ENCODE measurements around the gene ZNF410. TPM values are rescaled to one million over a fixed set of nuclear protein-coding genes. Genes with fewer than 3 reads are reported as not detected.
"Not testable (repeated sequence)": the region's sequence is repeated elsewhere in the genome, so short reads cannot be mapped to it uniquely, and the experiment has no call there.

ZNF410 gene
- total RNA-seq, 2 experiments from 2014 or later, result 54.2 to 56.5 TPM

- no peaks in the 10 kb centered on the region for H3K9me3 Mint-ChIP-seq
- H3K27ac Mint-ChIP-seq, result no peak overlapping the region
- H3K27me3 Mint-ChIP-seq, result no peaks in the 10 kb centered on the region
- CTCF ChIA-PET, result no interaction called here
- DNase-seq, result no peak
- H3K4me1 Mint-ChIP-seq, result peaks cover 57% of the 10 kb centered on the region
- POLR2A ChIA-PET, result no interaction called here
- H3K4me3 Mint-ChIP-seq, result no peak overlapping the region
- peaks cover 29% of the 10 kb centered on the region for H3K36me3 Mint-ChIP-seq (ENCODE audit: low read depth)
These were observed 2.7 kb downstream of the ZNF410 start for GRCh38 chr14:73889376-73889775.

GRCh38 chr14:73894180-73894687 is 7.6 kb downstream of the ZNF410 start:
- DNase-seq, POLR2A ChIA-PET, H3K4me3 Mint-ChIP-seq, H3K9me3 Mint-ChIP-seq, H3K27me3 Mint-ChIP-seq: not testable (repeated sequence)
- CTCF ChIA-PET, result interaction anchor here (1.0 kb wide), 1 partner anchor 8 kb away, joined by 3 read pairs; no protein-coding TSS in a partner anchor
- H3K27ac Mint-ChIP-seq, result peak overlapping the region; percentile 2
- H3K4me1 Mint-ChIP-seq, result peaks cover 30% of the 10 kb centered on the region
- H3K36me3 Mint-ChIP-seq (ENCODE audit: low read depth), result peaks cover 50% of the 10 kb centered on the region

GRCh38 chr14:73895939-73896338 is 9.3 kb downstream of the ZNF410 start:
- H3K36me3 Mint-ChIP-seq (ENCODE audit: low read depth), result peaks cover 56% of the 10 kb centered on the region
- no peak for DNase-seq
- peak overlapping the region; percentile 6 for H3K27ac Mint-ChIP-seq
- ChIA-PET POLR2A (interaction anchor here (0.7 to 2.6 kb wide), 3 partner anchors 9 to 24 kb away, joined by 3 to 23 read pairs (median 3); partner anchors contain the start of gene ZNF410), CTCF (no interaction called here)
- no peaks in the 10 kb centered on the region for H3K9me3 Mint-ChIP-seq
- H3K27me3 Mint-ChIP-seq, result no peaks in the 10 kb centered on the region
- peaks cover 21% of the 10 kb centered on the region for H3K4me1 Mint-ChIP-seq
- H3K4me3 Mint-ChIP-seq, result no peak overlapping the region

- DNase-seq, result no peak
- ChIA-PET CTCF (no interaction called here), POLR2A (interaction anchor here (1.2 to 2.6 kb wide), 2 partner anchors 9 to 53 kb away, joined by 3 to 23 read pairs; partner anchors contain the start of genes COQ6, FAM161B and ZNF410)
- no peak overlapping the region for H3K4me3 Mint-ChIP-seq
- no peak overlapping the region for H3K27ac Mint-ChIP-seq
- H3K9me3 Mint-ChIP-seq, result no peaks in the 10 kb centered on the region
- H3K4me1 Mint-ChIP-seq, result peaks cover 18% of the 10 kb centered on the region
- peaks cover 59% of the 10 kb centered on the region for H3K36me3 Mint-ChIP-seq (ENCODE audit: low read depth)
- no peaks in the 10 kb centered on the region for H3K27me3 Mint-ChIP-seq
These were observed 9.9 kb downstream of the ZNF410 start for GRCh38 chr14:73896521-73896920.

- H3K36me3 Mint-ChIP-seq (ENCODE audit: low read depth), result peaks cover 55% of the 10 kb centered on the region
- H3K9me3 Mint-ChIP-seq, result no peaks in the 10 kb centered on the region
- no peak overlapping the region for H3K27ac Mint-ChIP-seq
- no peaks in the 10 kb centered on the region for H3K27me3 Mint-ChIP-seq
- H3K4me3 Mint-ChIP-seq, result no peak overlapping the region
- CTCF ChIA-PET, result no interaction called here
- DNase-seq, result no peak
- POLR2A ChIA-PET, result no interaction called here
- H3K4me1 Mint-ChIP-seq, result no peaks in the 10 kb centered on the region
These were observed 16.4 kb downstream of the ZNF410 start for GRCh38 chr14:73903028-73903427.

GRCh38 chr14:73909681-73910080 is 23.0 kb downstream of the ZNF410 start:
- ChIA-PET CTCF (no interaction called here), POLR2A (interaction anchor here (1.3 kb wide), 1 partner anchor 23 kb away, joined by 5 read pairs; the partner anchor contains the start of gene ZNF410)
- H3K27ac Mint-ChIP-seq, result no peak overlapping the region
- H3K9me3 Mint-ChIP-seq, result no peaks in the 10 kb centered on the region
- no peaks in the 10 kb centered on the region for H3K27me3 Mint-ChIP-seq
- peaks cover 76% of the 10 kb centered on the region for H3K36me3 Mint-ChIP-seq (ENCODE audit: low read depth)
- H3K4me1 Mint-ChIP-seq, result peaks cover 4% of the 10 kb centered on the region
- no peak for DNase-seq
- no peak overlapping the region for H3K4me3 Mint-ChIP-seq

GRCh38 chr14:73913256-73913655 is 26.6 kb downstream of the ZNF410 start:
- H3K9me3 Mint-ChIP-seq, result no peaks in the 10 kb centered on the region
- POLR2A ChIA-PET, result no interaction called here
- H3K4me1 Mint-ChIP-seq, result peaks cover 6% of the 10 kb centered on the region
- no peak overlapping the region for H3K27ac Mint-ChIP-seq
- DNase-seq, result no peak
- H3K4me3 Mint-ChIP-seq, result no peak overlapping the region
- H3K27me3 Mint-ChIP-seq, result no peaks in the 10 kb centered on the region
- CTCF ChIA-PET, result interaction anchor here (0.5 kb wide), 1 partner anchor 104 kb away, joined by 3 read pairs; no protein-coding TSS in a partner anchor
- peaks cover 69% of the 10 kb centered on the region for H3K36me3 Mint-ChIP-seq (ENCODE audit: low read depth)

GRCh38 chr14:73916324-73916723 is 29.7 kb downstream of the ZNF410 start:
- ChIA-PET CTCF (no interaction called here), POLR2A (interaction anchor here (0.8 kb wide), 1 partner anchor 18 kb away, joined by 3 read pairs; no protein-coding TSS in a partner anchor)
- Mint-ChIP-seq H3K27me3 (no peaks in the 10 kb centered on the region), H3K4me3 (no peak overlapping the region), H3K27ac (no peak overlapping the region), H3K9me3 (no peaks in the 10 kb centered on the region), H3K36me3 (ENCODE audit: low read depth) (peaks cover 63% of the 10 kb centered on the region), H3K4me1 (peaks cover 2% of the 10 kb centered on the region)
- DNase-seq, result no peak

GRCh38 chr14:73919457-73919856 is 32.8 kb downstream of the ZNF410 start:
- H3K4me1 Mint-ChIP-seq, DNase-seq, POLR2A ChIA-PET, H3K27ac Mint-ChIP-seq, H3K27me3 Mint-ChIP-seq, H3K9me3 Mint-ChIP-seq, H3K4me3 Mint-ChIP-seq: not testable (repeated sequence)
- CTCF ChIA-PET, result interaction anchor here (0.7 to 0.9 kb wide), 2 partner anchors 17 to 130 kb away, joined by 4 read pairs; no protein-coding TSS in a partner anchor
- peaks cover 65% of the 10 kb centered on the region for H3K36me3 Mint-ChIP-seq (ENCODE audit: low read depth)

GRCh38 chr14:73924337-73924736 is 37.7 kb downstream of the ZNF410 start:
- Mint-ChIP-seq H3K36me3 (ENCODE audit: low read depth) (peaks cover 77% of the 10 kb centered on the region), H3K4me1 (no peaks in the 10 kb centered on the region), H3K9me3 (no peaks in the 10 kb centered on the region), H3K27me3 (no peaks in the 10 kb centered on the region), H3K4me3 (no peak overlapping the region), H3K27ac (no peak overlapping the region)
- DNase-seq, result no peak
- CTCF ChIA-PET, result interaction anchor here (1.1 kb wide), 1 partner anchor 115 kb away, joined by 4 read pairs; no protein-coding TSS in a partner anchor
- POLR2A ChIA-PET, result no interaction called here

- no peaks in the 10 kb centered on the region for H3K27me3 Mint-ChIP-seq
- peaks cover 40% of the 10 kb centered on the region for H3K36me3 Mint-ChIP-seq (ENCODE audit: low read depth)
- ChIA-PET POLR2A (no interaction called here), CTCF (interaction anchor here (0.7 to 1.2 kb wide), 7 partner anchors 14 to 207 kb away, joined by 3 to 5 read pairs (median 3); partner anchors contain the start of genes COQ6 and FAM161B)
- no peaks in the 10 kb centered on the region for H3K9me3 Mint-ChIP-seq
- DNase-seq, result no peak
- no peak overlapping the region for H3K4me3 Mint-ChIP-seq
- no peak overlapping the region for H3K27ac Mint-ChIP-seq
- H3K4me1 Mint-ChIP-seq, result no peaks in the 10 kb centered on the region
These were observed 49.0 kb downstream of the ZNF410 start for GRCh38 chr14:73935666-73936065.

- no peaks in the 10 kb centered on the region for H3K27me3 Mint-ChIP-seq
- no peaks in the 10 kb centered on the region for H3K4me1 Mint-ChIP-seq
- no peak for DNase-seq
- CTCF ChIA-PET, result interaction anchor here (0.9 to 1.2 kb wide), 2 partner anchors 10 to 17 kb away, joined by 4 read pairs; no protein-coding TSS in a partner anchor
- peaks cover 33% of the 10 kb centered on the region for H3K36me3 Mint-ChIP-seq (ENCODE audit: low read depth)
- no peaks in the 10 kb centered on the region for H3K9me3 Mint-ChIP-seq
- H3K27ac Mint-ChIP-seq, result no peak overlapping the region
- H3K4me3 Mint-ChIP-seq, result no peak overlapping the region
- POLR2A ChIA-PET, result no interaction called here
These were observed 49.9 kb downstream of the ZNF410 start for GRCh38 chr14:73936548-73936947.

GRCh38 chr14:73937012-73937411 is 50.4 kb downstream of the ZNF410 start:
- DNase-seq, result no peak
- Mint-ChIP-seq H3K36me3 (ENCODE audit: low read depth) (peaks cover 28% of the 10 kb centered on the region), H3K27ac (no peak overlapping the region), H3K4me1 (peaks cover 2% of the 10 kb centered on the region), H3K4me3 (no peak overlapping the region), H3K9me3 (no peaks in the 10 kb centered on the region), H3K27me3 (no peaks in the 10 kb centered on the region)
- ChIA-PET CTCF (no interaction called here), POLR2A (no interaction called here)

- no peak for DNase-seq
- CTCF ChIA-PET, result interaction anchor here (1.3 kb wide), 1 partner anchor 9 kb away, joined by 3 read pairs; no protein-coding TSS in a partner anchor
These were observed 55.5 kb downstream of the ZNF410 start for GRCh38 chr14:73942180-73942579.

More at GRCh38 chr14:73942180-73942579, 55.5 kb downstream of the ZNF410 start:
- H3K27me3 Mint-ChIP-seq, result no peaks in the 10 kb centered on the region
- no peak overlapping the region for H3K27ac Mint-ChIP-seq
- H3K4me3 Mint-ChIP-seq, result no peak overlapping the region
- peaks cover 3% of the 10 kb centered on the region for H3K36me3 Mint-ChIP-seq (ENCODE audit: low read depth)
- H3K9me3 Mint-ChIP-seq, result no peaks in the 10 kb centered on the region
- peaks cover 19% of the 10 kb centered on the region for H3K4me1 Mint-ChIP-seq
- POLR2A ChIA-PET, result no interaction called here
